Effector memory CD4-positive, alpha-beta T cell (primary cell): ENCODE results near the gene CCT6B.
A peak's percentile ranks its signal among the peaks of the same experiment; 100 is the strongest.
"Not testable (repeated sequence)": the region's sequence is repeated elsewhere in the genome, so short reads cannot be mapped to it uniquely, and the experiment has no call there.

Experiments
- DNase-seq, 3 donors: peaks; one replicate each; pipeline ENCODE4 v3.0.0-alpha.2; 2020
- H3K27ac ChIP-seq: 2 replicates; pipeline ENCODE4 v1.7.0; 2013; ENCODE audit warnings: mild to moderate bottlenecking, low read length, moderate library complexity; ENCODE audit not compliant: insufficient read depth, poor library complexity, severe bottlenecking
- H3K27me3 ChIP-seq: replicated peaks from 2 replicates; pipeline ENCODE4 v1.7.0; 2013; ENCODE audit warnings: mild to moderate bottlenecking, low read length; ENCODE audit not compliant: insufficient read depth, control insufficient read depth, poor library complexity, severe bottlenecking
- H3K36me3 ChIP-seq: 2 replicates; pipeline ENCODE4 v1.7.0; 2013; ENCODE audit warnings: mild to moderate bottlenecking, low read length, moderate library complexity; ENCODE audit not compliant: control insufficient read depth, insufficient read depth
- H3K4me1 ChIP-seq: 2 replicates; pipeline ENCODE4 v1.7.0; 2013; ENCODE audit warnings: low read length, mild to moderate bottlenecking; ENCODE audit not compliant: control insufficient read depth, insufficient read depth, poor library complexity, severe bottlenecking
- H3K4me3 ChIP-seq: 2 replicates; pipeline ENCODE4 v1.7.0; 2013; ENCODE audit warnings: low read length, low read depth, mild to moderate bottlenecking; ENCODE audit not compliant: insufficient read depth, poor library complexity, severe bottlenecking
- H3K9me3 ChIP-seq: 2 replicates; pipeline ENCODE4 v1.7.0; 2013; ENCODE audit warnings: mild to moderate bottlenecking, low read length, moderate library complexity; ENCODE audit not compliant: control insufficient read depth

The CCT6B gene

DNA sequence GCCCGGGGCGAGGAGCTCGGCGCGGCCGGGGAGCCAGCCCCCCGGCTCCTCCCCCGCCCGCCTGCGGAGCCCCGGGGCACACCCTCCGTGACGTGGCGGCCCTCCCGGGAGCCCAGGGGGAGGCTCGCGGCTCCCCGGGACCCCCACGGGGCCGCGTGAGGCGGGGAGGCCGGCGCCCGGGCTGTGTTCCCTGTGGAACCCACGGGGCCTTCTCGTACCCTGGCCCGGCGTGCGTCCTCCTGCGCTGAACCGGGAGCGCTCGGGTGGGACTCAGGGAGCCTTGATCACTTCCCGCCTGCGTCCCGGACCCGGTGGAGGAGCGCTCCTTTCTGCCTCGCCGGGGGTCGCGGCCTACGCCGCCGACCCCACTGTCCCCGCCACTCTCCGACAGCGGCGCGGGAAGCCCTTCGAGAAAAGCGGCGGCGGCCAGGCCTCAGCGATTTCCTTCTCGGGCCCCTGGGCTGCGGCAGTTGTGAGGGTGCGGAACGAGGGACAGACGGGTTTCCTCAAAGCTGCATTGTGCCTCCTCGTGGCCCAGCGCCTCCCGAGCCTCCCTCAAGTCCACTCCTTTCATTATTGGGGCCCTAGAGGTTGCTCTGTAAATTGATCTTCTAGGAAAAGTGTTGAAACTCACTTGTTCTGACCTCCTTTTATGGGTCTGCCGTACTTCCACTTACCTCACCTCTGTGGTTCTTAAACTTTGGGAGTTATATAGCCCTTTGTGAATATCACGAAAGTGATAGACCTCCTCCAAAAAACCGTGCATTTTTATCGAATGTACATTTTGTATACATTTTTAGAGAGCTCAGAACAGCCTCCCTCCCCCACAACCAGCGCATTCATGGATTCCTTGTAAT lies 19.6 kb upstream of the CCT6B start:
- Histone ChIP-seq H3K27me3 (no peaks in the 10 kb centered on the region), H3K27ac (peak overlapping the region; percentile 98), H3K36me3 (peaks cover 6% of the 10 kb centered on the region), H3K4me3 (peak overlapping the region; percentile 93), H3K4me1 (peaks cover 6% of the 10 kb centered on the region), H3K9me3 (no peaks in the 10 kb centered on the region)
- peak; percentile 37 to 71 (median 52) for DNase-seq

DNA sequence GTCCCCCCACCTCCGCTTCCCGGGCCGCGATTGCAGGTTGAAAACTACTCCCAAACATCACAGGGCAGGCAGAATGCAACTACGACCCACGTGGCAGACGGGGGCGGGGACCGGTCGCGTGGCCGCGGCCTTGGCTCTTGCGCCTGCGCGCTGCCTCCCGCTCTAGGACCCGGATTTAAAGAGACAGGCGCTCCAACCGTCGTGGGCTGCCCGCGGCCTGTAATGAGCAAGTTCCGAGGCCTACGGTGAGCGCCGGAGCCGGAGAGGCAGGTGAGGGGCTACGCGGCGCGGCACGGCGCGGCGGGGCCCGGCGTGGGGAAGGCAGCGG lies 19.1 kb upstream of the CCT6B start, which contains the start of gene LIG3:
Gene LIG3, plus strand, starts transcription at position 160 of the 328 bp plus-strand sequence. CDS start 2,494 bp downstream, outside the sequence.
- no peaks in the 10 kb centered on the region for H3K27me3 ChIP-seq
- H3K27ac ChIP-seq, result peak within 1 kb of the TSS; percentile 98
- H3K4me3 ChIP-seq, result peak within 1 kb of the TSS; percentile 93
- no peaks in the 10 kb centered on the region for H3K9me3 ChIP-seq
- H3K36me3 ChIP-seq, result no peaks in the 10 kb centered on the region
- peak; percentile 83 to 89 (median 88) for DNase-seq
- peaks cover 6% of the 10 kb centered on the region for H3K4me1 ChIP-seq

DNA sequence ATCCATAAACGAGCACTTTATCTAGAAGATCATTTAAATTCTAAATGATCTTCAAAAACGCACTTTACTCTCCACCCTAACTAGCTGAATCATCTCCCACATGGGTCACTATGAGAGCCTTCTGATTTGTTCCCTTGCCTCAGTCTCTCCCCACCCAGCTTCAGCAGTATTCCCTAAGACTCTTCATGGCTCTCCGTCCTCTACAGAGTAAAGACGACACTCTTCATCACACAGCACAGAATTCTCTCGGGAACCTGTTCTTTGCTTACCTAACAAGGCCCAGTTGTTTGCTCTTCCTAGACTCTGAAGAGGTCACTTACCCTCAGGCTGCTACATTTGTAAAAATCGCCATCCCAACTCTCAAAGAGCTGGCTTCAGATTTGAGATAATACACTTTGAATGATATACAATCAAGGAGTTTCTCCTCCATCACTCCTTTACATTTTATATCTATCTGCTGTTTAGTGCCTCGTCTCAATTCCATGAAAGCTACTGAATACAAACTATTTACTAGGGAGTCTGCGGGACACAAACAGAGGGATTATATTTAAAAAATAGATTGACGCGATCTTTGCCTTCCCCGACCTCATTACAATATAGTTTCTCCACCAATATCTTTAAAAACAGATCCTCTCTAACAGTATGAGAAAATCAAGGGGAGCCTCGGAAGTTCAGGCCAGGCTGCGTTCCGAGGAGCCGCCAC lies 18.5 kb upstream of the CCT6B start:
- peak overlapping the region; percentile 93 for H3K4me3 ChIP-seq
- H3K27me3 ChIP-seq, result no peaks in the 10 kb centered on the region
- no peaks in the 10 kb centered on the region for H3K9me3 ChIP-seq
- peak overlapping the region; percentile 98 for H3K27ac ChIP-seq
- H3K36me3 ChIP-seq, result no peaks in the 10 kb centered on the region
- no peak for DNase-seq
- peaks cover 6% of the 10 kb centered on the region for H3K4me1 ChIP-seq

DNA sequence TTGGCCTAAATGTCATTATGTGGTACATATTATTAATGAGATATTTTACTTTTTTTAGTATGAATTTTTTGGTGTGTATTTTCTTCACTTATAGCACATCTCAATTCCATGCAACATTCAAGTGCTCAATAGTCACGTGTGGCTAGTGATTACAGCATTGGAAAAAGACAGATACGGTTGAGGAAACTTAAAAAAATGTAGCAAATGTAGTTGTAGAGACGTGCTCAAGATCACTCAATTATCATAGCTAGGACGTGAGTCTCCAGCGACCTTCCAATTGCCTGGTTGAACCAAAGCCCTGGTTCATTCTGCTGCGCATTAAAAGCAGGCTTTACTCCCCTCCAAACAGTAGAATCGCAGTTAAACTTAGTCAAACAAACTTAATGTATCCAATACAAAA lies 17.9 kb upstream of the CCT6B start:
- DNase-seq, result no peak
- H3K4me3 ChIP-seq, result no peak overlapping the region
- no peak overlapping the region for H3K27ac ChIP-seq
- no peaks in the 10 kb centered on the region for H3K9me3 ChIP-seq
- no peaks in the 10 kb centered on the region for H3K27me3 ChIP-seq
- peaks cover 6% of the 10 kb centered on the region for H3K4me1 ChIP-seq
- H3K36me3 ChIP-seq, result no peaks in the 10 kb centered on the region

DNA sequence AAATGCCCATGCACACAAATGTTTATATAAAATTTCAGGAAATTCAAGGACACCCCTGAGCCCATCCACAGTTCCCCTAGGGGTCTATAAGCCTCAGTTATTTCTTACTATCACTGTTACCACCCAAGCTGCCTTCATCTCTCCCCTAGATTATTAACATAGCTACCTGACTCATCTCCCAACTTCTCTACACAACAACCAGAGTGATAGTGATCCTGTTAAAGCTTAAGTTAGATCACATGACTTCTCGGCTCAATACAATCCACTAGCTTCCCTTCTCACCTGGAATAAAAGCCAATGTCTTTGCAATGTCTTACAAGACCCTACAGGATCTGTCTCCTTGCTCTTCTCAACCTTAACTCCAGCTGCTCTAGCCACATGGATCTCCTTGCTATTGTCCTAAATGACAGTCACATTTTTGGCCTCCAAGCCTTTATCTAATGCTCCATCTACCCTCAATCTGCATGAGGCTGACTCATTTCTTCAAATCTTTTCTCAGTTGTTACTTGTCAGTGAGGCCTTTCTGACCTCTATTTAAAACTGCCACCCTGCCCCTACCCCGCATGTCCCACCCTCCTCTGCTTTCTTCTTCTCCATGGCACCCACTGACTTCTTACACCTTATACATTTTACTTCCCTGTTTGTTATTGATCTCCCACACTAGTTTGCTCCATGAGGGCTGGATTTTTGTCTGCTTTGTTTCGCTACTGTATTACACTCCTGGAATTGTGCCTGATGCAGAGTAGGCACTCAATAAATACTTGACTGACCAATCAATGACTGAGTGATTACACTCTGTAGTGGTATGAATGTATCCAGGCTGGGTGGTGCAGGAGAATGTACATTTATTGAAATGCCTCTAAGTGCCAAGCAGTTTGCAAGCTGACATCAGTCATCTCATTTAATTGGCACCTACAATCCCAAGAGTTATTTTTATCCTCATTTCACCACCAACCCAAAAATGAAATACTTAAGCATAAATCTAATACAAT lies 13.8 kb upstream of the CCT6B start:
- Histone ChIP-seq H3K27me3 (no peaks in the 10 kb centered on the region), H3K4me1 (no peaks in the 10 kb centered on the region), H3K4me3 (no peak overlapping the region), H3K27ac (no peak overlapping the region), H3K36me3 (no peaks in the 10 kb centered on the region), H3K9me3 (no peaks in the 10 kb centered on the region)
- no peak for DNase-seq

DNA sequence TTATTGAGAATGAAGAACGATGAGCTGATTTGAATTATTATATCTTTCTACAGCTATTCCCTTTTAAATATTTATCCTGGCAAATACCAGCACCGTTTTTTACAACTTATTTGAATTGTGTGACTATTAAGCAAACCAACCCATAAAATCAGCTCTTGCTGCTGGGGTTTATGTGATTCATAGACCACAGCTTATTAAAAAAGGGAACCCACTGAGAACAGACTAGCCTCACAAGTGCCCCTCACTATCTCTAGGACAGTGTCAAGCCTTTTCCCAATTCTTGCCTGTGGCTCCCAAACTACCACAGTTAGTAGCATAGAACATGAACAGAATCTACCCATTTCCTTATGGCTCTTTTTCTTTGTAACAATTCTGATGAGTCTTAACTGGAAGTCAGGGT lies 12.9 kb upstream of the CCT6B start:
- Histone ChIP-seq H3K36me3 (no peaks in the 10 kb centered on the region), H3K27me3 (no peaks in the 10 kb centered on the region), H3K4me1 (no peaks in the 10 kb centered on the region), H3K27ac (no peak overlapping the region), H3K9me3 (no peaks in the 10 kb centered on the region), H3K4me3 (no peak overlapping the region)
- no peak for DNase-seq

DNA sequence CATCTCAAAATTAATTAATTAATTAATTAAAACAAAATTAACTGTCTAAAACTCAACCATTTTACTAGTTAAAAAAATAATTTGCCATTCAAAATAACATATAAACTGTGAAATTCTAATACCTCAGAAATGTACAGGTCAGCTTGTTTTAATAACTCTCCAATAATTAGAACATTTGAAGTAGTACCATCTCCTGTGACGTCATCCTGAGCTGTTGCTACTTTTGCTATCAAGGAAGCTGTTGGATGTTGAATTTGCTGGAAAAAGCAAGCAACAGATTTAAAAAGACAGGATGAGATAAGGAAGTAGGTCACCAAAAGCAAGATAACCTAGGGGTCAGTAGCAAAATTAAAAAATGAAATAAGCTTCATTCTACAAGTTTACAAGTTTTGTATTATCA lies 2.8 kb downstream of the CCT6B start:
- Histone ChIP-seq H3K27ac (no peak overlapping the region), H3K27me3 (no peaks in the 10 kb centered on the region), H3K36me3 (peaks cover 3% of the 10 kb centered on the region), H3K9me3 (no peaks in the 10 kb centered on the region), H3K4me3 (no peak overlapping the region), H3K4me1 (peaks cover 18% of the 10 kb centered on the region)
- DNase-seq, result no peak

DNA sequence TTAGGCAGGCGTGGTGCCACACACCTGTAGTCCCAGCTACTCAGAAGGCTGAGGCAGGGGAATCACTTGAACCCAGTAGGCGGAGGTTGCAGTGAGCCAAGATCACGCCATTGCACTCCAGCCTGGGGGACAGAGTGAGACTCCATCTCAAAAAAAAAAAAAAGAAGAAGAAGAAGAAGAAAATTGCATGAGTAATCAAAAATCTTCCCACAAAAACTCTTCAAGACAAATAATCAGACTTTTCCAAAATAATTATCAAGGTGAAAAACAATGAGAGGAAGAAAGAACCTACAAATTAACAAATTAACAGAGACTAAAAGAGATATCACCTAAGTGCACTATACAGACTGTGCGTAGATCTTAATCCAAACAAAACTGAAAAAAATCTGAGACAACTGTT lies 10.5 kb downstream of the CCT6B start:
- H3K4me1 ChIP-seq, DNase-seq, H3K4me3 ChIP-seq, H3K36me3 ChIP-seq, H3K27me3 ChIP-seq, H3K27ac ChIP-seq, H3K9me3 ChIP-seq: not testable (repeated sequence)

DNA sequence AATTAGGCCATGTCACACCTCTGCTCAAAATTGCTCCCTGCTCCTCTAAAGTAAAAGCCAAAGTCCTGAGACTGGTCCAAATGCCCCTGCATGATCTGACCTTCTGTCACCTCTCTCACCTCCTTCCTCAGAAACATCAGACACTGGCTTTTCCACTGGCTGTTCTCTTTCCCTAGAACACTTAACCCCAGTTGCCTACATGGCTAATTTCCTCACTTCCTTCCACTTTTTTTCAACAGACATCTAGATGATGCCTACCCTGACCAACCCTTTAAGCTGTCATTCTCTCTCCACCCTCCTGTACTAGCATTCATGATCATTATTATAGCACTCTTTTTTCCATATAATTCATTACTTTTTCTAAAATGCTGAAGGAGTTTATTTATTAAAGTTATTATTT lies 31.0 kb downstream of the CCT6B start:
- Histone ChIP-seq H3K27ac (no peak overlapping the region), H3K4me3 (no peak overlapping the region), H3K27me3 (no peaks in the 10 kb centered on the region), H3K4me1 (no peaks in the 10 kb centered on the region), H3K36me3 (no peaks in the 10 kb centered on the region), H3K9me3 (no peaks in the 10 kb centered on the region)
- DNase-seq, result no peak
